ENCODE measurements around the gene FOXN3.

GRCh38 chr14:89239023-89239422, 178.0 kb downstream of the FOXN3 start:
- TF ChIP-seq POLR2A (IDR thresholded peaks at IDR 0.05; ENCODE audit: low read length) = no peak
- TF ChIP-seq GATA1 (IDR thresholded peaks at IDR 0.05; ENCODE audit: low read depth, low read length) = no peak

Measured in erythroblast (primary cell).